ENCODE measurements around the gene GPC1. TPM values are rescaled to one million over a fixed set of nuclear protein-coding genes. Genes with fewer than 3 reads are reported as not detected.

The GPC1 gene
- total and polyA plus RNA-seq, 2 of the 4 experiments (the other 2 are of a cell fraction): 16.0 to 211 TPM

DNA sequence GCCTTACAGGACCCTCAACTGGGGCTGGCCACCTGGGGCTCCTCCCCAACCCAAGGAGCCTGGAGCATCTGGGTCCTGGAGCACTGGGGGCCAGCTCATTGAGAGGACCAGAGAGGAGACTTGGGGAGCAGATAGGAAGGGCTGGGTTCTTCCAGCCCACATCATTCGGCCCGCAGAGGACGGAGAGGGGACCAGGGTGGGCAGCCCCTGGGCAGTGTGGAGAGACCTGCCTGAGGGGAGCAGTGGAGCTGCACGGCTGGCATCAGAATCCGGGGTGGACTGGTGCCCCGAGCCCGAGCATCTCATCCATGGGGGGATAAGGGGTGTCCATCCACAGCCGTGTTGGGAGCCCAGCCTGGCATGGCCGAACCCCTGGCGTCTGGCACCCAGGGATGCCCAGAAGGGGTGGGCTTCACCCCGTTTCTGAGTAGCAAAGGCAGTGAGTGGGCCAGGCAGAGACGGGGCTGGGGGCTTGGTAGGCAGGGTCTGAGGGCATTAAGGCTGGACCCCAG is 11.3 kb downstream of the GPC1 start:
- Histone ChIP-seq H4K8ac (ENCODE audit: low read depth in 2 of 2, low read length in 2 of 2) (no peak overlapping the region), H3K9me3 (ENCODE audit: control insufficient read depth, insufficient read depth, low read length) (no peaks in the 10 kb centered on the region), H2AK9ac (replicated peaks; ENCODE audit: low read depth, low read length, poor library complexity) (no peak overlapping the region), H3K23ac (ENCODE audit: low read depth, low read length) (no peak overlapping the region), H2BK20ac (ENCODE audit: low read depth, low read length) (no peak overlapping the region), H3K4me3 (ENCODE audit: insufficient read depth, low read depth, low read length) (no peak overlapping the region), H3K27me3 (ENCODE audit: control insufficient read depth, insufficient read depth, low read length) (no peaks in the 10 kb centered on the region), H4K5ac (ENCODE audit: low read depth, low read length) (no peak overlapping the region), H2BK5ac (ENCODE audit: low read depth, low read length, poor library complexity, severe bottlenecking) (no peak overlapping the region), H2BK120ac (ENCODE audit: low read depth, low read length) (no peak overlapping the region), H2AK5ac (ENCODE audit: low read depth, low read length) (no peak overlapping the region), H3K36me3 (ENCODE audit: control insufficient read depth, insufficient read depth, low read length) (peaks cover 20% of the 10 kb centered on the region), H3K14ac (replicated peaks; ENCODE audit: low read depth, low read length) (no peak overlapping the region), H4K91ac (ENCODE audit: insufficient read depth, low read depth, low read length) (no peak overlapping the region), H3K9me1 (ENCODE audit: insufficient read depth, low read length) (0 out of 2 replicates have a peak, but pooled peaks cover 11% of the 10 kb centered on the region), H3K56ac (ENCODE audit: extremely low read depth, insufficient read depth, low read length) (no peak overlapping the region), H3K4ac (ENCODE audit: low read depth, low read length) (no peak overlapping the region), H4K20me1 (ENCODE audit: insufficient read depth, low read length) (peaks cover 99% of the 10 kb centered on the region), H3K18ac (ENCODE audit: low read depth, low read length) (no peak overlapping the region), H3K4me2 (ENCODE audit: low read depth, low read length) (no peak overlapping the region), H3K79me1 (ENCODE audit: low read depth in 1 of 2, low read length in 2 of 2) (peaks cover 23 to 85% of the 10 kb centered on the region in 2 experiments), H3K9ac (ENCODE audit: low read depth, low read length) (no peak overlapping the region), H2BK15ac (ENCODE audit: low read depth, low read length) (no peak overlapping the region), H2AFZ (replicated peaks; ENCODE audit: low read length, poor library complexity) (no peak overlapping the region), H3K4me1 (ENCODE audit: control insufficient read depth, insufficient read depth, low read length) (peaks cover 20% of the 10 kb centered on the region), H3K27ac (ENCODE audit: insufficient read depth, low read length) (no peak overlapping the region)
- ATAC-seq (ENCODE audit: low read depth) (no peak), DNase-seq (no peak)
- ChIA-PET CTCF (interaction anchor here (0.9 kb wide), 1 partner anchor 73 kb away, joined by 3 read pairs; no protein-coding TSS in a partner anchor), POLR2A (ENCODE audit: unreplicated experiment) (no interaction called here)
- WGBS, 2 experiments (ENCODE audit: extremely low coverage in 2 of 2, insufficient read length in 1 of 2): 86% methylated on average over 3 of the region's 12 CpGs; no CpG with 5 or more reads in 1 of the 2 experiments
- in situ Hi-C loops (cut with MboI; ENCODE audit: low sequenced_read_pairs) (no loop called here), intact Hi-C loops (cut with micrococcal nuclease) (no loop called here), dilution Hi-C loops (cut with HindIII; ENCODE audit: low sequenced_read_pairs, unreplicated experiment) (no loop called here)
- no TSS peak for BruUV-seq (replicated peaks)
- TF ChIP-seq RCOR1 (IDR thresholded peaks at IDR 0.05; ENCODE audit: insufficient replicate concordance, low read length): no peak
- no peak for TF ChIP-seq CEBPB (IDR thresholded peaks at IDR 0.05; ENCODE audit: low read depth, low read length)
- no peak for TF ChIP-seq MXI1 (IDR thresholded peaks at IDR 0.05; ENCODE audit: borderline replicate concordance, low read depth, low read length)
- no peak for TF ChIP-seq RFX5 (IDR thresholded peaks at IDR 0.05; ENCODE audit: low read depth, low read length)
- no peak for TF ChIP-seq NFE2L2 (IDR thresholded peaks at IDR 0.05; ENCODE audit: low read depth, low read length)
- no peak for TF ChIP-seq MAFK (IDR thresholded peaks at IDR 0.05; ENCODE audit: low read depth, low read length)
- no peak for TF ChIP-seq FOS (IDR thresholded peaks at IDR 0.05; ENCODE audit: low read depth, low read length)
- TF ChIP-seq BHLHE40 (IDR thresholded peaks at IDR 0.05; ENCODE audit: low read depth, low read length): no peak
- TF ChIP-seq RAD21 (IDR thresholded peaks at IDR 0.05; ENCODE audit: low read length): no peak
